IgD-negative memory B cell (primary cell): ENCODE results near the gene PLEKHG1. TPM values are rescaled to one million over a fixed set of nuclear protein-coding genes. Genes with fewer than 3 reads are reported as not detected.

Experiments
- polyA plus RNA-seq: library from polyadenylated mRNA; unstranded; fragments of 300-500 nt; fragmentation: Illumina TruSeq; gene quantifications from one replicate; pipeline ENCODE4 v1.2.3, GENCODE V29; 2021

Gene PLEKHG1
- polyA plus RNA-seq, 1 donor from 2014 or later = 40.2 TPM

Other genes with a start within 250 kb of the PLEKHG1 start
- not detected for gene IYD, start 230.9 kb upstream of the PLEKHG1 start, polyA plus RNA-seq